Measurements from ENCODE around the gene ACR.
"Not testable (repeated sequence)": the region's sequence is repeated elsewhere in the genome, so short reads cannot be mapped to it uniquely, and the experiment has no call there.

Gene ACR

DNA sequence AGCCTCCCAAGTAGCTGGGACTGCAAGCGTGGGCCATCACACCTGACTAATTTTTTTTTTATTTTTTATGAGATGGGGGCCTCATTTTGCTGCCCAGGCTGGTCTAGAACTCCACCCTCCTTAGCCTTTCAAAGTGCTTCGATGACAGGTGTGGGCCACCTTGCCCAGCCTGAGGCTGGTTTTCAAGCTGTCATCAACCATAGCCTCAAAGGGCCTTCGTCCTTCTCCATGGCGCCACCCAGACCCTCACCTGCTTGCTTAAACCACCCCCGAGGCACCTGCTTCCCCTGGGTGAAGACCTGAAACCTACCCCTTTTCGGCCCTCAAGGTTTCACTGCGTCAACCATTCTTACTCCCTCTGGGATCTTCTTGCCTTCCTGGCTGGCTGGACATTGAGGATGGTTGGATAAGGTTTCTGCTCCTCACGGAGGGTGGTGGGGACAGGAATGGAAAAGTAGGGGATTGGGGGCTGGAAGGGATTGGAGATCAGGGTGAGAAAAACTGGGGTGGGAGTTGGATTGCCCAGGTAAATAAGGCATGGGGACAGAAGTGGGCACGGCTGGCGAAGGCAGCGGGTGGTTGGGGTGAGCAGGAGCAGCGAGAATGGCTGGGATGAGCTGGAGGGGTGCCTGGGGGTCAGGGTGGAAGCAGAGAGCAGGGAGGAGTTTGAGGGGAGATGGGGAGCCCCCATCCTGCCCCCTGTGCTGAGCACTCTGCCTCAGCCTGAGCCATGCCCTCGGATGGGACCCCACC, 2.8 kb upstream of the ACR start:
- DNase-seq = no peak

GRCh38 chr22:50735739-50736030, 2.3 kb upstream of the ACR start:
- DNase-seq = no peak

GRCh38 chr22:50738649-50739227, 734 bp downstream of the ACR start:
- DNase-seq = no peak

DNA sequence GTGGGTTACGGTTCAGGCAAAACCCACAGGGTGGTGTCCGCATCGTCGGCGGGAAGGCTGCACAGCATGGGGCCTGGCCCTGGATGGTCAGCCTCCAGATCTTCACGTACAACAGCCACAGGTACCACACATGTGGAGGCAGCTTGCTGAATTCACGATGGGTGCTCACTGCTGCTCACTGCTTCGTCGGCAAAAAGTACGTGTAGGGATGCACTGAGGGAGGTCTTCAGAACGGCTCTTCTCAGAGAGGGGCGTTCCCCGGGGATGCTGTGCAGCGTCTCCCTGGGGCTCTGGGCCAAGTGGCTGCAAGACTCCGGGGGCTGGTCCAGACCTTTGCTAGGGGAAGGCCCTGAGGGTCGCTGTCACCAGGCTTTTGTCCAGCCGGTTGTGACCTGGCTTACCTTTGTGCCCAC, 1.3 kb downstream of the ACR start:
- no peak for DNase-seq

DNA sequence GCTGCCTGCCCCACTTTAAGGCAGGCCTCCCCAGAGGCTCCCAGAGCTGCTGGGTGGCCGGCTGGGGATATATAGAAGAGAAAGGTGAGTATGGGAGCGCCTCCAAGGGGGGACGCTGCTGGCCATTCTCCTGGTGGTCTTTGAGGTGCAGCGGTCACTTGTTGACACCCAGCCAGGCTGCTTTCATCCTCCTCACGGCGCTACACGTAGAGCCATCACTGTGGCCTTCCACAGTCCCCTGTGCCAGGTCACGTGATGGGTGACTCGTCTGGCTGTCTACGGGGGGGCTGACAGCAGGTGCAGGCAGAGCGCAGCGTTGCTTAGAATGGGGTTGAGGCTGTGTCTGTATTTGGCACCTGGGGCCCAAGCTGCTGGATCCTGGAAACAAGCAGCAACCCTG, 1.9 kb downstream of the ACR start:
- no peak for DNase-seq

- DNase-seq = not testable (repeated sequence)
These were observed 2.7 kb downstream of the ACR start for GRCh38 chr22:50740714-50741113.

GRCh38 chr22:50744424-50744823, 6.4 kb downstream of the ACR start:
- not testable (repeated sequence) for DNase-seq

DNA sequence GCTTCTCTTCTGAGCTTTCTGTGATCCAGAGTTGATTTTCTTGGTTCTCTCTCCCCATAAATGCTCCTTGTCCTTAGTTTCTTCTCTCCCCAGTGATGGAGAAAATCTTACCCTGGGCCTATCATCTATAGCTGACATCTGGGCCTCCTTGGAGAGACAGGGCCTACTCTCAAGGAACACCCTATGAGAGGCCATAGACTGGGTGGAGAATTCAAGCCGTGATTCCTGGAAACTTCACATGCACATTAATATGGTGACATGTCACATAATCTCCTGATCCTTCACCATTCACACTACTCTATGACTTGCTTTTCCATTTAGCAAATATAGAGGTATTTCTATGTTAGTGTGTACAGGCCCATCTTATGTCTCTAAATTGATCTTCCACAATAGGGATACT, 9.5 kb downstream of the ACR start:
- not testable (repeated sequence) for DNase-seq

GRCh38 chr22:50748630-50749029, 10.6 kb downstream of the ACR start:
- DNase-seq = not testable (repeated sequence)

DNA sequence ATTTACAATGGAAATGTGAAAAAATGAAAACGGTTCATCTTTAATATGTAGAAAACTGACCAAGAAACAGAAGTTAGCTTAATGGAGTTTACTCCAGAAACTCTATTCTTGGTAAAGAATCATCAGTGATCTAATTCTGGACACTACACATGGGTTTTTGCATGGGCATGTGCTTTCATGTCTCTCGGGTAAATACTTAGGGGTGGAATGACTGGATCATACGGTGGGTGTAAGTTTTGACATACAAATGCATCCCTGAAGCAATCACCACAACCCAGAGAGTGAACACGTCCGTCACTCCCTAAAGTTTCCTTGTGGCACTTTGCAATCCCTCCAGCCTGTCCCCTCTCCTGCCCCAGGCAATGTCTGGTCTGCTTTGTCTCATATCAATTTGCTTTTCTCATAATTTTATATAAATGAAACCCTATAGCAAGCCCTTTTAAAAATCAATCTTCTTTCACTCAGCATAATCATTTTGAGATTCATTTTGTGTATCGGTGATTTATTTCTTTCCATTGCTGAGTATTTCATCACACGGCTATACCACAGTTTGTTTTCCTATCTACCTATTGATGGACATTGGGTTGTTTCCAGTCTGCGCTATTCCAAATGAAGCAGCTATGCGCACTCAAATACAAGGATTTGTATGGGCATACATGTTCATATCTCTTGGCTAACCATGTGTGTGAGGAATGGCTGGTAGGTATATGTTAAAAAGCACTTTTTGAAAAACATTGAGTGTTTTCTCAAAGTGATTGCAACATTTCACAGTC, 11.5 kb downstream of the ACR start:
- not testable (repeated sequence) for DNase-seq

- DNase-seq = not testable (repeated sequence)
These were observed 17.2 kb downstream of the ACR start for GRCh38 chr22:50755251-50755650.

GRCh38 chr22:50756406-50756805, 18.4 kb downstream of the ACR start:
- not testable (repeated sequence) for DNase-seq

- DNase-seq = peak; percentile 47
These were observed 19.0 kb downstream of the ACR start for GRCh38 chr22:50756949-50757491.

DNA sequence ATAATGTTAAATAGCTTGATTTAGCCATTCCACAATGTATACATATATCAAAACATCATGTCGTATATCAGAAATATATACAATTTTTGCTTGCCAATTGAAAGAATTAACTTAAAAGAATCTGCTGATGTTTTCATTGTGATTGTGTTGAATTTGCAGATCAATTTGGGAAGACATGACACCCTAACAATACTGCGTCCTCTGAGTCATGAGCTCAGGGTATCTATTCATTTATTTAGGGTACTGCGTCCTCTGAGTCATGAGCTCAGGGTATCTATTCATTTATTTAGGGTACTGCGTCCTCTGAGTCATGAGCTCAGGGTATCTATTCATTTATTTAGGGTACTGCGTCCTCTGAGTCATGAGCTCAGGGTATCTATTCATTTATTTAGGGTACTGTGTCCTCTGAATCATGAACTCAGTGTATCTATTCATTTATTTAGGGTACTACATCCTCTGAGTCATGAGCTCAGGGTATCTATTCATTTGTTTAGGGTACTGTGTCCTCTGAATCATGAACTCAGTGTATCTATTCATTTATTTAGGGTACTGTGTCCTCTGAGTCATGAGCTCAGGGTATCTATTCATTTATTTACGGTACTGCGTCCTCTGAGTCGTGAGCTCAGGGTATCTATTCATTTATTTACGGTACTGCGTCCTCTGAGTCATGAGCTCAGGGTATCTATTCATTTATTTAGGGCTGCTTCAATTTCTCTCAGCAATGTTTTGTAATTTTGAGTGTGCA, 21.8 kb downstream of the ACR start:
- DNase-seq = not testable (repeated sequence)

DNA sequence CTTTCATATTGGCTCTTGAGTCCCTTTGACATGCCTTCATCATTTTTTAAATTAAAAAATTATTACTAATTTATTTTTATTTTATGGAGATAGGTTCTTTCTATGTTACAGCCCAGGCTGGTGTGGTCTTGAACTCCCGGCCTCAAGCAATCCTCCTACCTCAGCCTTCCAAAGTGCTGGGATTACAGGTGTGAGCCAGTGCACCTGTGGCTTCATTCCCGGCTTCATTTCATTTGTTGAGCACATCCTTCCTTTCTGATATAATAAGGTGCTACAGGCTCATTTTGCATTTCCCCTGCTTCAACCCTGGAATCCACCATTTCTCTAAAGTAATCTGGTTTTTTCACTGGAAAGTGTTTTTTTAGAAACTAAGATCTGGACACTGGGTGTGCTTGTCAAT, 23.8 kb downstream of the ACR start:
- DNase-seq = not testable (repeated sequence)

DNA sequence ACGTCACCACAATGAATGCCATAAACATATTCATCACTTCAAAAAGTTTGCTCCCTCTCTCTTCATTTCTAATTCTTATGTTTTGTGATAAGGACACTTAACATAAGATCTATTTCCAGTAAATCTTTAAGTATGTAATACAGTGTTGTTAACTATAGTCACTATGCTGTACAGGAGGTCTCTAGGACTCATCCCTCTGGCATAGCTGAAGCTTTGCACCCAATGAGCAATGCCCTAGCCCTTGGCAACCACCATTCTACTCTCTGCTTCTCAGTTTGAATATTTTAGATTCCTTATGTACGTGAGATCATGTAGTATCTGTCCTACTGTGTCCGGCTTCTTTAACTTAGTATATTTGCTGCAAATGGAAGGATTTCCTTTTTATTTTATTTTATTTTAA, 26.3 kb downstream of the ACR start:
- not testable (repeated sequence) for DNase-seq

- DNase-seq = peak; percentile 20
These were observed 37.1 kb downstream of the ACR start for GRCh38 chr22:50775132-50775531.

- not testable (repeated sequence) for DNase-seq
These were observed 39.6 kb downstream of the ACR start for GRCh38 chr22:50777631-50778030.

GRCh38 chr22:50780244-50780643, 42.2 kb downstream of the ACR start:
- DNase-seq = peak; percentile 74

- not testable (repeated sequence) for DNase-seq
These were observed 44.2 kb downstream of the ACR start for GRCh38 chr22:50782253-50782652.

DNA sequence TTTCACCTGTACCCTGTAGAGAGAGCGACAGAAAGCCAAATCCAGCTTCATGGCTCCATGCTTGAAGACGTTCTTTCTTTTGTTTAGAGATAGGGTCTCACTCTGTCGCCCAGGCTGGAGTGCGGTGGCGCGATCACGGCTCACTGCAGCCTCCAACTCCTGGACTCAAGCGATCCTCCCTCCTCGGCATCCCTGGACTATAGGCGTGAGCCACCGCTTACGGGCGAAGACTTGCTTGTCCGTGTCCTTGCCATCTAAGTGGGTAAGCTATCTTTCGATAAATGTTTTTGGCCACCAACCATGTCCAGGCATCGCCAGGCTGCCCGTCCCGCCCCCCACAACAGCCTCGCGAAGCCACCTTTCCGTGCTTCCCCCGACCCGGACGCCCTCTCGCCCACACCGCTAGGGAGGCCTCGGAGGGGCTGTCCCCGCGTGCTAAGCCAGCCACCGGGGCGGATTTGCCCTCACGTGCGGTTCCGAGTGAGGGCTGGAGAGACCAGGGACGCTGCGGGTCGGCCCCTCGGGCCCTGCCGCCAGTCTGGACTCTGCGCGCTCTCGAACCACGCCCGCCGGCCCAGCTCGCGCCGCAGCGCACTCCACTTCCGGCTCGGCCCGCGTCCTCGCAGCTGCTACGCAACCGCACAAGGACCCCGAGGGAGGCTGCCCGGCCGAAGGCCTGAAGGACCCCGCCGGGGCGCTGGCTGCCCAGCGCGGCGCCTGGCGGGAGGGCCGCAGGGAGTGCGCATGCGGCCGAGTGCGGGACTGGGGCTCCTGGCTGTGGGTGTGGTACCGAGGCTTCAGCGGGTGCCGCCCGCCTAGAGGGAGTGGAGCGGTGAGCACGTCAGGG, 45.3 kb downstream of the ACR start, which contains the start of gene RABL2B:
TSS of gene RABL2B (minus strand) at position 604 of the 847 bp plus-strand sequence. CDS start 1,342 bp downstream, outside the sequence.
- peak; percentile 93 for DNase-seq

- not testable (repeated sequence) for DNase-seq
These were observed 45.9 kb downstream of the ACR start for GRCh38 chr22:50783880-50784276.

Data from activated CD4-positive, alpha-beta T cell treated with anti-CD3 and anti-CD28 coated beads, Interleukin-2, Interleukin-6, amounts not matched to agents 100 ng/mL and 50 ng/mL, durations not matched to agents 16 hours and 8 hours (primary cell).